NCI-H187 (cell line): ENCODE data around the gene SLC39A9.
"Not testable (repeated sequence)": the region's sequence is repeated elsewhere in the genome, so short reads cannot be mapped to it uniquely, and the experiment has no call there.

Experiments used
- DNase-seq, 2 experiments: peaks; one replicate each; lab custom pipeline; 2025; lab: John Stamatoyannopoulos, UW

Gene SLC39A9

DNA sequence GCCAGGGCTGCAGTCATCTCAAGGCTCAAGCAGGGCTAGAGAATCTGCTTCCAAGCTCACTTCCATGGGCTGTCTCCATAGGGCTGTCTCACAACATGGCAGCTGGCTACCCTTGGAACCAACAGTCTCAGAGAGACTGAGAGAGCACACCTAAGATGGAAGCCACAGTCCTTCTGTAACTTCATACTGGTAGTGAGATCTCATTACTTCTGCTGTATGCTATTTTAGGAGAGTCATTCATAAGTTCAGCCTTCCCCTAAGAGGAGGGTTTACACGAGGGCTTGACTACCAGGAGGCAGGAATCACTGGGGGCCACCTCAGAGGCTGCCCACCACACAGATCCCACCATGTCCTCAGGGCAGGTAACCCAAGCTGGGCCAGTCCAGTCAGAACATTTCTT lies 30.1 kb upstream of the SLC39A9 start:
- DNase-seq, result no peak

- DNase-seq, result no peak
These were observed 28.4 kb upstream of the SLC39A9 start for GRCh38 chr14:69370061-69370460.

DNA sequence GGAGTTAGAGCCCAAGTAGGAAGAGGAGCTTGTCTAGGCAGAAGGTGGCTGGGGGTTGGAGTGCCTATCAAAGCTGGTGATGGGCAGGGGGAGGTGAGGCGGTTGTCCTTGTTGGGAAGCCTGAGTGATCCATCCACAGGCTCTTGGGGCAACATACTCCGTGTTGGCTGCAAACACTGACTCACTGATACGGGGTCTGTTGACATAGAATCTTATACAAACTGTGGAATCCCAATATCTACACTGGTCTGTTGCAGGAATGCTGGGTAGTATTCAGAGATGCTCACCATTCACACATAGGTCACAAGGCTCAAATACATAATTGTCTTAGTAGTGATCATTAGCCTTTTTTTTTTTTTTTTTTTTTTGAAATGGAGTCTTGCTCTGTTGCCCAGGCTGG lies 26.3 kb upstream of the SLC39A9 start:
- DNase-seq, result no peak

DNA sequence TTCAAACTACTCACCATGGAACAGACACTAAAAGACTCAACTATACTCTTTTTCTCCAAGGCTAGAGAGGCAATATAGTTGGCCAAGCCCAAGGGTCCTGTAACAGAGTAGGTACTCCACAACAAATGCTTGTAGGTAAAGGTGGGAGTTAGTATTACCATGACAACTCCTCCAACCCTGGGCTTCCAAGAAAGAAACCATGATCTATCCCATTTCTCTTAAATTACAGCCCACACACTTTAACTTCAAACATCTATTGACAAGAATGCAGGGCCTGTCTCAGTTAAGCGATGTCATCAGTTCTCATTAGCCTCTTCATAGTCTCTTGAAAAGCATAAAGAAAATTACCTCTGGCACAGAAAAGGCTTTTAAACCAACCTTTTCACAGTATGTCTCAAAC lies 25.4 kb upstream of the SLC39A9 start:
- DNase-seq, result peak; percentile 53 to 65

DNA sequence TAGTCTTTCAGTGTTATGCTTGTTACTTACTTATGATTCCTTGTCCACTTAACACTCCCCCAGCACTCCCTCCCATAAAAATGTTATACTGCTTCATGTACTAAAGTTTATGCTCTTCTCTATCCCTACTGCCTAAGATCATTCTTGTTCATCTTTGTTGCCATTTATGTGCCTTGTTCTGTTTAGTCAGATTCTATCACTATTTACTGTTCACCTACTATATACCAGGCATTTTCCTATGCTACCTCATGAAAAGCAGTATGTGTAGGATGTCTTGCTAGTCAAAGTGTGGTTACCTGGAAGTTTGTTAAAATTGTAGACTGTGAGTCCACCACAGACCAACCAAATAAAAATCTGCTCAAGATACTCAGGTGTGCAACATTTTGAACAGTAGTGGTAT lies 24.3 kb upstream of the SLC39A9 start:
- no peak for DNase-seq

DNA sequence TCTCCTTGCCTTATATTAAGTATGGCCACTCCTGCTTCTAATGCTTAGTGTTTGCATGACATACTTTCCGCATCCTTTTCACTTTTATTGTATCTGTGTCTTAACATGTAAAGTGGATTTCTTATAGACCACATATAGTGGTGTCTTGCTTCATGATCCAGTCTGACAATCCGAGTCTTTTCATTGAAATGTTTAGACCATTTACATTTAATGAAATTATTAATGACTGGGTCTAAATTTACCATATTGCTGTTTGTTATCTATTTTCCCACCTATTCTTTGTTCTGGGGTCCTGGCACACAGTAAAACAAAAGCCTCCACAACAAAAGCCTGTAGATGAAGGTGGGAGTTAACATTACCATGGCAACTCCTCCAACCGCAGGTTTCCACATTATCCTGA lies 23.3 kb upstream of the SLC39A9 start:
- no peak for DNase-seq

GRCh38 chr14:69375722-69376121 lies 22.8 kb upstream of the SLC39A9 start:
- DNase-seq, result no peak

GRCh38 chr14:69376439-69376838 lies 22.1 kb upstream of the SLC39A9 start:
- no peak for DNase-seq

- DNase-seq, result no peak
These were observed 20.2 kb upstream of the SLC39A9 start for GRCh38 chr14:69378274-69378673.

DNA sequence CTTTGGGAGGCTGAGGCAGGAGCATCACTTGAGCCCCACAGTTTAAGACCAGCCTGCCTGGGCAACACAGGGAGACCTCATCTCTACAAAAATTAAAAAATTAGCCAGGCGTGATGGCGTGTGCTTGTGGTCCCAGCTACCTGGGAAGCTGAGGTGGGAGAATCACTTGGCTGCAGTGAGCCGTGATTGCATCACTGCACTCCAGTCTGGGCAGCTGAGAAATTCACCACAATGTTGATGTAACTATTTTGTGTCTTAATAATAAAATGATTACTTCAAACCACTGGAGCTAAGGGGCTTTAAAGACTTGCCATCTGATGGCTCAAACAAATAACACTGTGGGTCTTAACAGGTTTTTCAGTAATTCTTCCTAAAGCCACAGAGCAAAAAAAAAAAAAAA lies 11.2 kb upstream of the SLC39A9 start:
- no peak for DNase-seq

DNA sequence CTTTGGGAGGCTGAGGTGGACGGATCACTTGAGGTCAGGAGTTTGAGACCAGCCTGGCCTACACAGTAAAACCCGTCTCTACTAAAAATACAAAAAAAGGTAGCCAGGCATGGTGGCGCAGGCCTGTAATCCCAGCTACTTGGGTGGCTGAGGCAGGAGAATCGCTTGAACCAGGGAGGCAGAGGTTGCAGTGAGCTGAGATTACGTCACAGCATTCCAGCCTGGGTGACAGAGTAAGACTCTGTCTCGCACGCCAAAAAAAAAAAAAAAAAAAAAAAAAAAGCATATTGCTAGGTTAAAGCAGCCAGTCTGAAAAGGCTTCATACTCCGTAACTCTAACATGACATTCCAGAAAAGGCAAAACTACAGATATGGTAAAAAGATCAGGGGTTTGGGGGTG lies 7.1 kb upstream of the SLC39A9 start:
- not testable (repeated sequence) for DNase-seq

DNA sequence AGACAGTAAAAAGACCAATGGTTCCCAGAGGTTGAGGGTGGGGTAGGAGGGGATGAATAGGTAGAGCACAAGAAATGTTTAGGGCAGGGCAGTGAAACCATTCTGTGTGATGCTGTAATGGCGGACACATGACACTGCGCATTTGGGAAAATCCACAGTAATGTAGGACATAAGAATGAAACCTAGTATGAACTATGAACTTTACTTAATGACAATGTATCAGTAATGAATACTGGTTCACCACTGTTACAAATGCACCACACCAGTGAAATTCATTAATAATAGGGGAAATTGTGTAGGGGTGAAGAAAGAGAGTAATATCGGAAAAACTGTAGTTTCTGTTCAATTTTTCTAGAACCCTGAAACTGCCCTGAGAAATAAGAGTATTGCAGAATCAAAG lies 6.0 kb upstream of the SLC39A9 start:
- no peak for DNase-seq

DNA sequence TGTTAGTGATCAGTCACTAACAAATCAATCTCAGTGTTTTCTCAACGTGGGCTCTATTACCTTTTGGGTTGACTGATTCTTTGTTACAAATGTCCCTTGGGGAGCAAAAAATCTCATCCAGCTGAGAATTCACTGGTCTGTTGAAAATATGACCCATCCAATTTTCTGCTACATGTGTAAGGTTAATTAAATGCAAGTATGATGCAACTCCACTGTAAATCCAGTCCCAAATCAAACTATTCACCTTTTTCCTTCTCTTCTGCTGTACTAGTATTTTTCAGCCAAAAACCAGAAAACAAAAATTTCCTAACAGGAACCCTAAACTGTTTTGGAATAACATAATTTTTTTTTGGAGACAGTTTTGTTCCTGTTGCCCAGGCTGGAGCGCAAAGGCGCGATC lies 2.6 kb upstream of the SLC39A9 start:
- DNase-seq, result no peak

GRCh38 chr14:69398818-69399210 lies 322 bp downstream of the SLC39A9 start:
- no peak for DNase-seq

- no peak for DNase-seq
These were observed 1.3 kb downstream of the SLC39A9 start for GRCh38 chr14:69399750-69400149.

- no peak for DNase-seq
These were observed 1.7 kb downstream of the SLC39A9 start for GRCh38 chr14:69400154-69400553.

GRCh38 chr14:69401841-69402240 lies 3.3 kb downstream of the SLC39A9 start:
- DNase-seq, result no peak

GRCh38 chr14:69404478-69404877 lies 6.0 kb downstream of the SLC39A9 start:
- DNase-seq, result no peak

DNA sequence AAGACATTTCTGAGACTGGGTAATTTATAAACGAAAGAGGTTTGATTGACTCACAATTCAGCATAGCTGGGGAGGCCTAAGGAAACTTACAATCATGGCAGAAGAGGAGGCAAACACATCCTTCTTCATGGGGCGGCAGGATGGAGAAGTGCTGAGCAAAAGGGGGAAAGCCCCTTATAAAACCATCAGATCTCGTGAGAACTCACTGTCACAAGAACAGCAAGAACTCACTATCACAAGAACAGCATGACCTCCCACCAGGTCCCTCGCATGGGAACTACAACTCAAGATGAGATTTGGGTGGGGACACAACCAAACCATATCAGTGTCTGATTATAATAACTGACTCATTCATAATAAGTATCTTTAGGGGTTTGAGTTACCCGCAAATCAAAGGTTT lies 6.4 kb downstream of the SLC39A9 start:
- DNase-seq, result no peak

GRCh38 chr14:69405762-69406161 lies 7.3 kb downstream of the SLC39A9 start:
- DNase-seq, result no peak

DNA sequence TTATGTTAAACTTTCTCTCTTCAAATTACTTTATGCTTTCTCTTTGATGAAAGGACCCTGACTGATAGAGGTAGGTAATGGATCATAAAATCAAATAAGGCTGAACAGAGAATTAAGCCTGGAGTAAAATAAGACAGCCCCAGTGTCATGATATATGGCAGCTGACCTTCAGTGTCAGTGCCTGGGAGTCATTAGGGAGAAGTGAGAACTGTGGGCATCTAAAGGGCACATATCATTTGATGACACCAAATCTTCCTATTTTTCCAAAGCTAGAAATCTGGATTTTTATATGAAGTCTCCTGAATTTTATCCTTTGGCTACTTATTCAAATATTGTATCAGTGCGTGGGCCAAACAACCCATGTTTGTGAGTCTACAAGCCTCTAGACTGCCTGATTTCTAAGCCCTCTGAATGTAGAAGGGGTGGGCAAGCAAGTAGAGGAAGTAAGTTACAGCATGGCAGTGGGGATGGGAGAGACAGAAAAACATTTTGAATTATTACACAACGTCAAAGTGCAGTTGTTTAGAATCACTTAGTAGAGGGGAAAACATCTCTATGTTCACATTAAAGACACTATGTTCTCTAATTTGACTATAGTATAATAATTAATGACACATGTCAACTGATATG lies 10.0 kb downstream of the SLC39A9 start:
- DNase-seq, result no peak

DNA sequence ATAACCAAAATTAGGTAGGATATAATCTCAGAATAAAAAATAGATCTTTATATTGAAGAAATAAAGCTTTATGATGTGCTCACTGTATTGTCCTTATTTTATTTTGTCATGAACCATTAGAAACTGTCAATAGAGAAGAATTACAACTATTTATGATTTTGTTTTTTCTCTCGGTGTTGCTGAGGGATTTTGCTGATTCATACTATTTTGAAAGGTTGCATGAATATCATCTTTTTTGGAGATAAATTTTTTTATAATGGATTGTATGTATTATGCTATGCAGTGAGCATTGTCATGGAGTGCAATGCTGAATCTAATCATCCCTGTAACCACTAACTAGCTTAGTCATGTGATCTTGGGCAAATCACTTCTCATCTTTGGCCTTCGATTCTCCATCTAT lies 15.0 kb downstream of the SLC39A9 start:
- no peak for DNase-seq

DNA sequence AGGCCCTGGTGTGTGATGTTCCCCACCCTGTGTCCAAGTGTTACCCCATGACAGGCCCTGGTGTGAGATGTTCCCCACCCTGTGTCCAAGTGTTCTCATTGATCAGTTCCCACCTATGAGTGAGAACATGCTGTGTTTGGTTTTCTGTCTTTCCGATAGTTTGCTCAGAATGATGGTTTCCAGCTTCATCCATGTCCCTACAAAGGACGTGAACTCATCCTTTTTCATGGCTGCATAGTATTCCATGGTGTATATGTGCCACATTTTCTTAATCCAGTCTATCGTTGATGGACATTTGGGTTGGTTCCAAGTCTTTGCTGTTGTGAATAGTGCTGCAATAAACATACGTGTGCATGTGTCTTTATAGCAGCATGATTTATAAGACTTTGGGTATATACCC lies 17.6 kb downstream of the SLC39A9 start:
- not testable (repeated sequence) for DNase-seq

GRCh38 chr14:69423279-69423678 lies 24.8 kb downstream of the SLC39A9 start:
- DNase-seq, result no peak
